GM12878 (cell line): ENCODE data around the gene DYNLT5. TPM values are rescaled to one million over a fixed set of nuclear protein-coding genes. Genes with fewer than 3 reads are reported as not detected.

Source experiments
- CREB1 ChIP-seq: IDR thresholded peaks from 2 replicates; pipeline ENCODE4 v1.6.1; 2012; ENCODE audit warnings: low read depth, mild to moderate bottlenecking, inconsistent platforms
- CREM ChIP-seq: IDR thresholded peaks from 2 replicates; pipeline ENCODE4 v1.6.1; 2014; ENCODE audit warnings: antibody characterized with exemption, low read depth
- DPF2 ChIP-seq: fragments of 450-650 bp; IDR thresholded peaks from 2 replicates; pipeline ENCODE4 v1.6.1; 2017; ENCODE audit warnings: mild to moderate bottlenecking
- FOXM1 ChIP-seq: IDR thresholded peaks from 2 replicates; pipeline ENCODE4 v1.6.1; 2012; ENCODE audit warnings: low read depth, mild to moderate bottlenecking, inconsistent platforms, low read length, moderate library complexity
- MYC ChIP-seq: IDR thresholded peaks from 2 replicates; pipeline ENCODE4 v1.6.1; 2011; ENCODE audit warnings: mild to moderate bottlenecking, low read length, moderate library complexity, inconsistent platforms; ENCODE audit not compliant: insufficient read depth, insufficient replicate concordance, insufficient read length, severe bottlenecking
- RB1 ChIP-seq: fragments of 450-650 bp; formaldehyde crosslinking; IDR thresholded peaks from 2 replicates; pipeline ENCODE4 v1.6.1; 2017; ENCODE audit warnings: mild to moderate bottlenecking, borderline replicate concordance
- RCOR1 ChIP-seq: conservative IDR thresholded peaks from 2 replicates; pipeline ENCODE4 v1.6.1; 2012; ENCODE audit warnings: low read depth, low read length, improper control_type of control experiment
- ZNF207 ChIP-seq: fragments of 450-650 bp; IDR thresholded peaks from 2 replicates; pipeline ENCODE4 v1.6.1; 2014; ENCODE audit warnings: antibody characterized with exemption, mild to moderate bottlenecking, borderline replicate concordance
- polyA plus RNA-seq, 11 experiments: library from polyadenylated mRNA; depleted of rRNA in 4 of 11; unstranded in 6 of 11; stranded (reverse) in 5 of 11; fragments of >200 nt; fragmentation: Nextera tagmentation in 4 of 11; fragmentation: Illumina TruSeq in 1 of 11; extraction: Ambion mirVana in 4 of 11; extraction: Trizol in 1 of 11; gene quantifications; 1 replicate in 1 of 11; 2 replicates in 10 of 11; pipeline versions ENCODE4 v1.2.1 to v1.2.3, GENCODE V29; 2011 to 2016; ENCODE audit warnings: inconsistent platforms in 2 of 11, missing spikeins in 2 of 11, low read depth in 1 of 11
- total RNA-seq, 4 experiments: library from RNA; depleted of rRNA in 3 of 4; stranded (reverse); fragments of >200 nt in 3 of 4; fragmentation: Illumina TruSeq in 1 of 4; extraction: Trizol in 1 of 4; gene quantifications; 2 replicates each; pipeline versions ENCODE4 v1.2.1 to v1.2.3, GENCODE V29; 2013 to 2021
- TF ChIP-seq, protein P1 (sequence below): fragments of 450-650 bp; IDR thresholded peaks from 2 replicates; pipeline ENCODE4 v1.6.1; 2016; ENCODE audit warnings: mild to moderate bottlenecking, moderate library complexity, borderline replicate concordance
- TF ChIP-seq, protein P2 (sequence below): fragments of 450-650 bp; IDR thresholded peaks from 2 replicates; pipeline ENCODE4 v1.6.1; 2017; ENCODE audit warnings: antibody characterized with exemption, mild to moderate bottlenecking, moderate library complexity

Gene DYNLT5
- total and polyA plus RNA-seq, 10 of the 15 experiments (the other 5 are each of a cell fraction or from before 2014, with no cell fraction given): not detected

DNA sequence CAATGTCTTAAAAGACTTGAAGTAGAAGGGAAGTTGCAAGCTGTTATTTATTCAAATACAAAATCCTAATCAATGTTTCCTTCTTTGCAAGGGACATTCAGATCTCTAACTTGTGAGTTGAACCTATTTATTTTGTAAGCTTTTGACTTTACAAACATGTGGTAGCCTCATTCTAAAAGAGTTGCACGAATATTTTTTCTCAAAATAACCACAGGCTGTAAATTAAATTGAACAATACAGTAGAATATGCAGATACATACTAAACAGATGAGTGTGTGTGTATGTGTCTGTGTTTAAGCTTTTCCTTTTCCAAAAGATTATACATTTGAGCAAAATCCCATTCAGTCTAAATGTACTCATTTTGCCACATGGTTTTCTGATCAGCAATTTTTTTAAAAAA, 4.8 kb upstream of the DYNLT5 start (continued):
- TF ChIP-seq, protein P1, sequence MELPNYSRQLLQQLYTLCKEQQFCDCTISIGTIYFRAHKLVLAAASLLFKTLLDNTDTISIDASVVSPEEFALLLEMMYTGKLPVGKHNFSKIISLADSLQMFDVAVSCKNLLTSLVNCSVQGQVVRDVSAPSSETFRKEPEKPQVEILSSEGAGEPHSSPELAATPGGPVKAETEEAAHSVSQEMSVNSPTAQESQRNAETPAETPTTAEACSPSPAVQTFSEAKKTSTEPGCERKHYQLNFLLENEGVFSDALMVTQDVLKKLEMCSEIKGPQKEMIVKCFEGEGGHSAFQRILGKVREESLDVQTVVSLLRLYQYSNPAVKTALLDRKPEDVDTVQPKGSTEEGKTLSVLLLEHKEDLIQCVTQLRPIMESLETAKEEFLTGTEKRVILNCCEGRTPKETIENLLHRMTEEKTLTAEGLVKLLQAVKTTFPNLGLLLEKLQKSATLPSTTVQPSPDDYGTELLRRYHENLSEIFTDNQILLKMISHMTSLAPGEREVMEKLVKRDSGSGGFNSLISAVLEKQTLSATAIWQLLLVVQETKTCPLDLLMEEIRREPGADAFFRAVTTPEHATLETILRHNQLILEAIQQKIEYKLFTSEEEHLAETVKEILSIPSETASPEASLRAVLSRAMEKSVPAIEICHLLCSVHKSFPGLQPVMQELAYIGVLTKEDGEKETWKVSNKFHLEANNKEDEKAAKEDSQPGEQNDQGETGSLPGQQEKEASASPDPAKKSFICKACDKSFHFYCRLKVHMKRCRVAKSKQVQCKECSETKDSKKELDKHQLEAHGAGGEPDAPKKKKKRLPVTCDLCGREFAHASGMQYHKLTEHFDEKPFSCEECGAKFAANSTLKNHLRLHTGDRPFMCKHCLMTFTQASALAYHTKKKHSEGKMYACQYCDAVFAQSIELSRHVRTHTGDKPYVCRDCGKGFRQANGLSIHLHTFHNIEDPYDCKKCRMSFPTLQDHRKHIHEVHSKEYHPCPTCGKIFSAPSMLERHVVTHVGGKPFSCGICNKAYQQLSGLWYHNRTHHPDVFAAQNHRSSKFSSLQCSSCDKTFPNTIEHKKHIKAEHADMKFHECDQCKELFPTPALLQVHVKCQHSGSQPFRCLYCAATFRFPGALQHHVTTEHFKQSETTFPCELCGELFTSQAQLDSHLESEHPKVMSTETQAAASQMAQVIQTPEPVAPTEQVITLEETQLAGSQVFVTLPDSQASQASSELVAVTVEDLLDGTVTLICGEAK: no peak
- TF ChIP-seq RB1 (no peak), CREB1 (no peak), DPF2 (no peak), MYC (no peak), RCOR1 (no peak), FOXM1 (no peak), CREM (no peak), ZNF207 (no peak)
- TF ChIP-seq, protein P2, sequence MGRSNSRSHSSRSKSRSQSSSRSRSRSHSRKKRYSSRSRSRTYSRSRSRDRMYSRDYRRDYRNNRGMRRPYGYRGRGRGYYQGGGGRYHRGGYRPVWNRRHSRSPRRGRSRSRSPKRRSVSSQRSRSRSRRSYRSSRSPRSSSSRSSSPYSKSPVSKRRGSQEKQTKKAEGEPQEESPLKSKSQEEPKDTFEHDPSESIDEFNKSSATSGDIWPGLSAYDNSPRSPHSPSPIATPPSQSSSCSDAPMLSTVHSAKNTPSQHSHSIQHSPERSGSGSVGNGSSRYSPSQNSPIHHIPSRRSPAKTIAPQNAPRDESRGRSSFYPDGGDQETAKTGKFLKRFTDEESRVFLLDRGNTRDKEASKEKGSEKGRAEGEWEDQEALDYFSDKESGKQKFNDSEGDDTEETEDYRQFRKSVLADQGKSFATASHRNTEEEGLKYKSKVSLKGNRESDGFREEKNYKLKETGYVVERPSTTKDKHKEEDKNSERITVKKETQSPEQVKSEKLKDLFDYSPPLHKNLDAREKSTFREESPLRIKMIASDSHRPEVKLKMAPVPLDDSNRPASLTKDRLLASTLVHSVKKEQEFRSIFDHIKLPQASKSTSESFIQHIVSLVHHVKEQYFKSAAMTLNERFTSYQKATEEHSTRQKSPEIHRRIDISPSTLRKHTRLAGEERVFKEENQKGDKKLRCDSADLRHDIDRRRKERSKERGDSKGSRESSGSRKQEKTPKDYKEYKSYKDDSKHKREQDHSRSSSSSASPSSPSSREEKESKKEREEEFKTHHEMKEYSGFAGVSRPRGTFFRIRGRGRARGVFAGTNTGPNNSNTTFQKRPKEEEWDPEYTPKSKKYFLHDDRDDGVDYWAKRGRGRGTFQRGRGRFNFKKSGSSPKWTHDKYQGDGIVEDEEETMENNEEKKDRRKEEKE: no peak
